ENCODE measurements around the gene BBS10.

The BBS10 gene

GRCh38 chr12:76307083-76307482 lies 41.1 kb downstream of the BBS10 start:
- Histone ChIP-seq H3K9me3 (ENCODE audit: insufficient read depth, low read depth, low read length) (no peaks in the 10 kb centered on the region), H3K9ac (ENCODE audit: low read depth, low read length) (no peak overlapping the region), H3K27me3 (ENCODE audit: insufficient read depth, low read length) (no peaks in the 10 kb centered on the region), H3K36me3 (ENCODE audit: insufficient read depth, low read length) (no peaks in the 10 kb centered on the region), H3K27ac (ENCODE audit: low read depth, low read length) (no peak overlapping the region), H3K4me3 (ENCODE audit: low read length) (no peak overlapping the region), H3K4me1 (ENCODE audit: insufficient read depth, low read length) (peaks cover 3% of the 10 kb centered on the region; the same call in 1 of the 2 replicates)
- WGBS, result 93% methylated on average over 1 of the region's 1 CpG

GRCh38 chr12:76303989-76304460 lies 44.2 kb downstream of the BBS10 start:
- peaks cover 13% of the 10 kb centered on the region; the same call in 1 of the 2 replicates for H3K4me1 ChIP-seq (ENCODE audit: insufficient read depth, low read length)
- H3K4me3 ChIP-seq (ENCODE audit: low read length), result no peak overlapping the region
- H3K9ac ChIP-seq (ENCODE audit: low read depth, low read length), result no peak overlapping the region
- WGBS, result 97% methylated on average over 5 of the region's 6 CpGs
- H3K27ac ChIP-seq (ENCODE audit: low read depth, low read length), result no peak overlapping the region
- no peaks in the 10 kb centered on the region for H3K9me3 ChIP-seq (ENCODE audit: insufficient read depth, low read depth, low read length)
- no peaks in the 10 kb centered on the region for H3K36me3 ChIP-seq (ENCODE audit: insufficient read depth, low read length)
- H3K27me3 ChIP-seq (ENCODE audit: insufficient read depth, low read length), result no peaks in the 10 kb centered on the region

GRCh38 chr12:76303365-76303764 lies 44.9 kb downstream of the BBS10 start:
- Histone ChIP-seq H3K4me1 (ENCODE audit: insufficient read depth, low read length) (peaks cover 13% of the 10 kb centered on the region; the same call in 1 of the 2 replicates), H3K4me3 (ENCODE audit: low read length) (no peak overlapping the region), H3K27ac (ENCODE audit: low read depth, low read length) (no peak overlapping the region), H3K9me3 (ENCODE audit: insufficient read depth, low read depth, low read length) (no peaks in the 10 kb centered on the region), H3K27me3 (ENCODE audit: insufficient read depth, low read length) (no peaks in the 10 kb centered on the region), H3K9ac (ENCODE audit: low read depth, low read length) (no peak overlapping the region), H3K36me3 (ENCODE audit: insufficient read depth, low read length) (no peaks in the 10 kb centered on the region)
- 92% methylated on average over 2 of the region's 2 CpGs for WGBS

GRCh38 chr12:76300297-76300665 lies 47.9 kb downstream of the BBS10 start:
- no peak overlapping the region for H3K27ac ChIP-seq (ENCODE audit: low read depth, low read length)
- H3K36me3 ChIP-seq (ENCODE audit: insufficient read depth, low read length), result no peaks in the 10 kb centered on the region
- no peaks in the 10 kb centered on the region for H3K27me3 ChIP-seq (ENCODE audit: insufficient read depth, low read length)
- WGBS, result 88% methylated on average over 6 of the region's 6 CpGs
- peaks cover 13% of the 10 kb centered on the region; the same call in 1 of the 2 replicates for H3K4me1 ChIP-seq (ENCODE audit: insufficient read depth, low read length)
- no peak overlapping the region for H3K9ac ChIP-seq (ENCODE audit: low read depth, low read length)
- H3K9me3 ChIP-seq (ENCODE audit: insufficient read depth, low read depth, low read length), result no peaks in the 10 kb centered on the region
- H3K4me3 ChIP-seq (ENCODE audit: low read length), result no peak overlapping the region

- 51% methylated on average over 5 of the region's 5 CpGs for WGBS
- H3K4me3 ChIP-seq (ENCODE audit: low read length), result no peak overlapping the region
- peaks cover 13% of the 10 kb centered on the region; the same call in 1 of the 2 replicates for H3K4me1 ChIP-seq (ENCODE audit: insufficient read depth, low read length)
- no peak overlapping the region for H3K27ac ChIP-seq (ENCODE audit: low read depth, low read length)
- no peaks in the 10 kb centered on the region for H3K27me3 ChIP-seq (ENCODE audit: insufficient read depth, low read length)
- no peaks in the 10 kb centered on the region for H3K36me3 ChIP-seq (ENCODE audit: insufficient read depth, low read length)
- no peak overlapping the region for H3K9ac ChIP-seq (ENCODE audit: low read depth, low read length)
- no peaks in the 10 kb centered on the region for H3K9me3 ChIP-seq (ENCODE audit: insufficient read depth, low read depth, low read length)
These were observed 48.5 kb downstream of the BBS10 start for GRCh38 chr12:76299536-76300296.
